Suppressor macrophage treated with lipopolysaccharide for 4 hours (primary cell): Measurements from ENCODE around the gene IQGAP3.
"Not testable (repeated sequence)": the region's sequence is repeated elsewhere in the genome, so short reads cannot be mapped to it uniquely, and the experiment has no call there.

Source experiments
- DNase-seq: peaks from one replicate; pipeline ENCODE4 v3.0.0-alpha.2; 2020

The IQGAP3 gene

GRCh38 chr1:156594190-156594589, 21.8 kb upstream of the IQGAP3 start:
- DNase-seq: no peak

- DNase-seq: no peak
Observed at GRCh38 chr1:156593661-156593989, 21.3 kb upstream of the IQGAP3 start.

GRCh38 chr1:156592910-156593660, 20.7 kb upstream of the IQGAP3 start:
- DNase-seq: no peak

- no peak for DNase-seq
Observed at GRCh38 chr1:156592158-156592909, 20.0 kb upstream of the IQGAP3 start.

- peak; percentile 79 for DNase-seq
Observed at GRCh38 chr1:156591432-156592157, 19.2 kb upstream of the IQGAP3 start, which contains the start of gene NAXE. Gene NAXE (plus strand): TSS chr1:156591776. CDS start chr1:156591805, 29 bp downstream.

GRCh38 chr1:156591181-156591431, 18.7 kb upstream of the IQGAP3 start:
- no peak for DNase-seq

GRCh38 chr1:156590326-156591180, 18.2 kb upstream of the IQGAP3 start:
- no peak for DNase-seq

- no peak for DNase-seq
Observed at GRCh38 chr1:156589546-156589945, 17.2 kb upstream of the IQGAP3 start.

- not testable (repeated sequence) for DNase-seq
Observed at GRCh38 chr1:156587927-156588326, 15.6 kb upstream of the IQGAP3 start.

- DNase-seq: no peak
Observed at GRCh38 chr1:156586892-156587477, 14.6 kb upstream of the IQGAP3 start.

- no peak for DNase-seq
Observed at GRCh38 chr1:156586323-156586722, 14.0 kb upstream of the IQGAP3 start.

GRCh38 chr1:156584813-156585212, 12.4 kb upstream of the IQGAP3 start:
- no peak for DNase-seq

GRCh38 chr1:156583821-156584622, 11.7 kb upstream of the IQGAP3 start:
- DNase-seq: peak; percentile 90

- DNase-seq: no peak
Observed at GRCh38 chr1:156582388-156583017, 10.1 kb upstream of the IQGAP3 start.

GRCh38 chr1:156581661-156582387, 9.5 kb upstream of the IQGAP3 start:
- no peak for DNase-seq

- no peak for DNase-seq
Observed at GRCh38 chr1:156579472-156579871, 7.1 kb upstream of the IQGAP3 start, which contains the start of gene TTC24. Gene TTC24 (plus strand): TSS chr1:156579723. CDS start chr1:156581365, 1,642 bp downstream.

- DNase-seq: no peak
Observed at GRCh38 chr1:156578055-156578454, 5.7 kb upstream of the IQGAP3 start.

- no peak for DNase-seq
Observed at GRCh38 chr1:156577550-156577949, 5.2 kb upstream of the IQGAP3 start.

- no peak for DNase-seq
Observed at GRCh38 chr1:156574039-156574633, 1.8 kb upstream of the IQGAP3 start.

GRCh38 chr1:156572663-156573018, 276 bp upstream of the IQGAP3 start:
- no peak for DNase-seq
